Measurements from ENCODE around the gene FABP1. TPM values are rescaled to one million over a fixed set of nuclear protein-coding genes. Genes with fewer than 3 reads are reported as not detected.

Gene FABP1
- total and polyA plus RNA-seq, 2 of the 8 experiments (the other 6 are each of a cell fraction or from before 2014, with no cell fraction given) = 0.09 TPM; not detected in 1

GRCh38 chr2:88099798-88100488 lies 27.9 kb downstream of the FABP1 start:
- ChIA-PET POLR2A (ENCODE audit: partially characterized antibody) (interaction anchor here (1.1 to 1.5 kb wide), 3 partner anchors 13 to 84 kb away, joined by 3 read pairs; no protein-coding TSS in a partner anchor), CTCF (ENCODE audit: partially characterized antibody) (interaction anchor here (1.1 to 2.8 kb wide), 3 partner anchors 10 to 40 kb away, joined by 3 to 18 read pairs (median 3); no protein-coding TSS in a partner anchor)
- no peaks in the 10 kb centered on the region for H4K20me1 ChIP-seq (replicated peaks in 1 of 2; ENCODE audit: control insufficient read depth in 1 of 2, insufficient read depth in 2 of 2, low read length in 2 of 2)
- no peak overlapping the region for H3K14ac ChIP-seq (ENCODE audit: insufficient read length)
- no peak overlapping the region for H3K4me2 ChIP-seq (ENCODE audit: insufficient read depth in 1 of 2, low read depth in 2 of 2, low read length in 2 of 2)
- H3K36me3 ChIP-seq (ENCODE audit: control insufficient read depth in 2 of 4, insufficient read depth in 4 of 4, low read length in 3 of 4) = no peaks in the 10 kb centered on the region
- no peaks in the 10 kb centered on the region for H3K9me3 ChIP-seq (ENCODE audit: insufficient read depth in 2 of 2, low read depth in 1 of 2, low read length in 1 of 2)
- no peak overlapping the region for H4K8ac ChIP-seq (ENCODE audit: extremely low read depth, insufficient read depth, low read length)
- no peak overlapping the region for H2AFZ ChIP-seq (ENCODE audit: low read length)
- H3K9ac ChIP-seq (replicated peaks in 1 of 4; ENCODE audit: extremely low read depth in 1 of 4, low read depth in 3 of 4, low read length in 3 of 4) = no peak overlapping the region
- no peaks in the 10 kb centered on the region for H3K79me1 ChIP-seq (ENCODE audit: low read depth, low read length)
- 21% methylated on average over 5 of the region's 5 CpGs; no CpG with 5 or more reads in 1 of the 2 experiments for WGBS, 2 experiments (ENCODE audit: extremely low coverage in 1 of 2, insufficient coverage in 1 of 2, insufficient read length in 1 of 2, insufficient replicate concordance in 2 of 2, low coverage in 1 of 2, low lambda C conversion rate in 2 of 2, missing lambda C conversion rate in 1 of 2)
- no peak overlapping the region for H3K27ac ChIP-seq (ENCODE audit: low read depth, low read length)
- H2BK12ac ChIP-seq (ENCODE audit: low read depth, low read length) = no peak overlapping the region
- no peak overlapping the region for H3K56ac ChIP-seq (replicated peaks; ENCODE audit: insufficient read length, low read depth, low read length)
- peaks cover 0 to 9% (median 1%) of the 10 kb centered on the region in 4 experiments; a peak in 4 of 7 replicates for H3K4me1 ChIP-seq (replicated peaks in 1 of 4; ENCODE audit: control insufficient read depth in 3 of 4, insufficient read depth in 4 of 4, low read length in 3 of 4)
- no peak overlapping the region for H2AK5ac ChIP-seq (ENCODE audit: low read depth, low read length)
- H3K18ac ChIP-seq (ENCODE audit: extremely low read depth, low read length) = no peak overlapping the region
- no peak overlapping the region for H3K23ac ChIP-seq (ENCODE audit: insufficient read length)
- no peak overlapping the region for H2BK120ac ChIP-seq (replicated peaks; ENCODE audit: low read depth, low read length)
- no peaks in the 10 kb centered on the region for H3K27me3 ChIP-seq (replicated peaks in 1 of 4; ENCODE audit: control insufficient read depth in 3 of 4, extremely low read depth in 1 of 4, insufficient read depth in 3 of 4, low read length in 3 of 4)
- H3K79me2 ChIP-seq (ENCODE audit: control insufficient read depth in 1 of 2, insufficient read depth in 2 of 2, low read length in 2 of 2) = no peaks in the 10 kb centered on the region
- H4K5ac ChIP-seq (ENCODE audit: insufficient read length, low read depth, low read length) = no peak overlapping the region
- no peak overlapping the region for H4K91ac ChIP-seq (replicated peaks; ENCODE audit: insufficient read length, low read length)
- H2BK20ac ChIP-seq (ENCODE audit: low read length) = no peak overlapping the region
- H2BK15ac ChIP-seq (ENCODE audit: low read length) = no peak overlapping the region
- no peak overlapping the region for H3K4ac ChIP-seq (replicated peaks; ENCODE audit: insufficient read length, low read depth, low read length)
- DNase-seq (ENCODE audit: low read depth in 1 of 2, low spot score in 2 of 2) = peak; percentile 88 to 92
- H3K4me3 ChIP-seq (ENCODE audit: extremely low read depth in 1 of 4, insufficient read depth in 2 of 4, low read depth in 3 of 4, low read length in 4 of 4) = no peak overlapping the region
- H3K23me2 ChIP-seq (ENCODE audit: low read depth, low read length) = no peaks in the 10 kb centered on the region
- H2BK5ac ChIP-seq (ENCODE audit: low read depth, low read length) = no peak overlapping the region
- TF ChIP-seq TAF1 (IDR thresholded peaks at IDR 0.05; ENCODE audit: low read depth, low read length) = 0 out of 2 replicates have a peak, but pooled peaks have one; percentile 19
- TF ChIP-seq CEBPB (IDR thresholded peaks at IDR 0.05; ENCODE audit: low read depth, low read length) = no peak
- FAIRE-seq = peak; percentile 75

All from H1 (cell line).